Endometrial microvascular endothelial cells (primary cell): ENCODE results near the gene CTXN1. TPM values are rescaled to one million over a fixed set of nuclear protein-coding genes. Genes with fewer than 3 reads are reported as not detected.
"Not testable (repeated sequence)": the region's sequence is repeated elsewhere in the genome, so short reads cannot be mapped to it uniquely, and the experiment has no call there.

ENCODE experiments used
- in situ Hi-C: cut with HindIII; loops from 2 replicates; pipeline ENCODE4 v1.10.0; 2017; ENCODE audit warnings: low sequenced_read_pairs, low pct_unique_long_range_greater_than_20kb; ENCODE audit errors: inconsistent ontology term
- total RNA-seq: library from RNA; depleted of rRNA; stranded (reverse); fragments of >200 nt; gene quantifications from one replicate; pipeline ENCODE4 v1.2.3, GENCODE V29; 2015; ENCODE audit errors: inconsistent ontology term

CTXN1 gene
- total RNA-seq, 1 donor from 2014 or later: 2.2 TPM

DNA sequence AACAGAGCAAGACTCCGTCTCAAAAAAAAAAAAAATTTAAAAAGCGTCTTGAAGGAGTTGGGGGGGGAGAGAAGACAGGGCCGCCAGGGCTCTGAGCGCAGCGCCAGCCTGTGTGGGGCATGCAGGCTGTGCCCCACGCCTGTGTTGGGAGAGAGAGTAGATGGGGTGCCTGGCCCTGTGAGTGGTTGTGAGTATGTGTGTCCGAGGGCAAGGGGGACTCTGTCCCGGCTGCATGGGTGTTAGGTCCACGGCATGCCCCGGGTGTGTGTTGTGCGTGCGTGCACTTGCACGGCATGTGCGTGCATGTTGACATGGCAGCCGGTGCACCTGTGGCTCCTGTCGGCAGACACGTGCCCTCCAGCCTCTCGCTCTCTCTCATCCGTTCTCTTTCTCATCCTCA lies 18.8 kb downstream of the CTXN1 start:
- in situ Hi-C loops: no loop called here

DNA sequence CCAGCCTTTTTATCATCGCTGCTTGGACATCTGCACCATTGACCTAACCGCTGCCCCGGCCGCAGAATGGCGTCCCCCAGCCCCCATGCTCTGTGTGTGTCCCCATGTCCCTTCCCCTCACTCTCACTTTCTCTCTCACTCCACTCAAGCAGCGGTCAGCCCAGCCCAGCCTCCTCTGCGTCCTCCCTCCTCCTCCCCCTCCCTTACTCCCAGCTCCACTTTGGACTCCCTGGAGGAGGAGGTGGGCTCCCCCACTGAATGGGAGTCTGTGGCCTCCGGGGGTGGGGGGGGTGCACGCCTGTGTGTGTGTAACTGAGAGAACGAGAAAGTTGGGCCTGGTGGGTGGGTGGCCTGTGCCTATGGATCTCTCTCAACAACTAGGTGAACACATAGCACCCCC lies 20.1 kb downstream of the CTXN1 start:
- in situ Hi-C loops: no loop called here

DNA sequence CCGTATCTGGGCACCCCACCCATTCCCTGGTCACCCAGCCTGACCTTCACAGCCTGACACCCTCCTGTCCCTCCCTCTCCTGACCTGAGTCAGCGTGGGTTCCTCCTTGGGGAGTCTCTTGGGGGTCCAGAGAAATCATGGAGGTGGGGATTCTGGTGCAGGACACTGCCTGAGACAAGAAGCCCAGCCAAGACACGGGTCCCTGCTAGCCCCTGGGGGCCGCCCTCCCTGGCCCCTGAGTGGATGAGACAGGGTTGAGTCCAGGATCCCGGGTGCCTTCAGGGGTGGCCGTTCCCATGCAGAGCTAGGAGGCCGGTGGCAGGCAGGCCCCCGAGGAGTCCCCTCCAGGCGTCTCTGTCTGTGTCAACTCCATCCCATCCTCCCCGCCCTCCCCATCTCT lies 20.7 kb downstream of the CTXN1 start:
- in situ Hi-C loops: no loop called here

DNA sequence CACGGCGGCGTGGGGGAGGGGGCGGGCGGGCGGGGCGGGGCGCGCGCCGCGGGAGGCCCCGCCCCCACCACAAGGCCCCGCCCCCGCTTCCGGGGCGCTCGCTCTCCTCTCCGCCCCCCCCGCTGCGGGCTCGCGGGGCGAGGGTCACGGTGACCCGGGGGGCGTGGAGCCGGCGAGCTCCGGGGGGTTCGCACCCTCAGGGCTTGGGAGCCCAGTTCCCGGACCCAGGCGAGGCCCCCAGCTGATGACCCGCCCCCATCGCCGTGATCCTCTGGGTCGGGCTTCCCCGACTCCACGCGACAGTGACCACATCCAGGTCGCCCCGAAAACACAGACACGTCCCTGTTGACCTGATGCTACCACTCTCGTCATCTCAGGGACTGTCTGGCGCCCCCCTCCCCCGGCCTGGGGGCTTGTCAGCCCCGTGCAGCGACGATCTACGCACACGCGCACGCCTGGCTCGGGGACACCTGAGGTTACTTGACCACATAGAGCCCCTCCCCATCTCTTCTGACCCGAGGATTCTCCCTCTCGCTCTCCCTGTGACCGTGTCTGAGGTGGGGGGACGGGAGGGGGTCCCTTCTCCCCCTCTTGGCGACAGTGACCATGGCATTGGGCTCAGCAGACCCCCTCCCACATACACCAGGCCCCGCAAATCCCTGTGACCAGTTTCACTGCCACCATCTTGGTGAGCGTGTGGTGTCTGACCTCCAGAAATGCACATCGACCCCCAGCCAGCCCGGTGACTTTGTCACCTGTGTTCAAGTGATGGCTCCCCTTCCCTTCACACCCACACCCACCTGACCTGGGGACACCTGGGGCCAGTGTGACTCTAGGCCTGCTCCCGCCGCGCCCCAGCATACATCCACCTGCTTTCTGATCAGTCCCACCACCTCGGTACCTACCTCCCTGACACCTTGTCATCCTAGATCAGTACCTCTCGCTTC lies 21.6 kb downstream of the CTXN1 start:
- in situ Hi-C loops: no loop called here

DNA sequence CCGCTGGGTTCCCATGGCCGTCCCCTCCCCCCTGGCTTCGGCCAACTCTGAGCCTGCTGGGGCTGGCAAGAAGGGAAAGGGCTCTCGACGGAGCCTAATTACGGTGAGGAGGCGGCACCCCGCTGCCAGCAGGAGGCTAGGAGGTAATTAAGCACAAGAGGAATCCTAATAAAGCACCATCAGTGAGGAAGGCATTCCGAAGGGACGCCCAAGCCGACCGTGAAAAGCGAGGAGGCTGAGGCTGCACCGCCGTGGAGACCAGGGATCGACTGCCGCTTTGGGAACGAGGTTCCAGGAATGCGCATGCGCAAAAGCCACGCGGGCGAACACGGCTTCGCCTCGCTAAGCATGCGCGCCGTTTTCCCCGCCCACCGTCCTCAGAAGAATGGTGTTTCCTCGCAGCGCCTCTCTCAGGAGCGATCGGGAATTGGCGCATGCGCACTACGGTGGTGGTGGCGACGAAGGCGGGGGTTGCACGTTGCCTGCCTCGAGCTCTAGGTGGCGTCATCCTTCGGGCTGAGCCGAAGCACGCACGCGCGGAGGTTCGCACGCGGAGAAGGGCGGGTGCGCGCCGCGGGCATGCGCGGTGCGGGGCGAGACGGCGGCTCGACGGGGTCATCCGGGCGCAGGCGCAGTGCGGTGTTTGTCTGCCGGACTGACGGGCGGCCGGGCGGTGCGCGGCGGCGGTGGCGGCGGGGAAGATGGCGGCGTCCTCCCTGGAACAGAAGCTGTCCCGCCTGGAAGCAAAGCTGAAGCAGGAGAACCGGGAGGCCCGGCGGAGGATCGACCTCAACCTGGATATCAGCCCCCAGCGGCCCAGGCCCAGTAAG lies 22.5 kb downstream of the CTXN1 start, which contains the start of gene MAP2K7:
Gene MAP2K7 (plus strand): TSS at position 634 of the 830 bp plus-strand sequence. CDS start 68 bp downstream, at position 702.
- in situ Hi-C loops: no loop called here

DNA sequence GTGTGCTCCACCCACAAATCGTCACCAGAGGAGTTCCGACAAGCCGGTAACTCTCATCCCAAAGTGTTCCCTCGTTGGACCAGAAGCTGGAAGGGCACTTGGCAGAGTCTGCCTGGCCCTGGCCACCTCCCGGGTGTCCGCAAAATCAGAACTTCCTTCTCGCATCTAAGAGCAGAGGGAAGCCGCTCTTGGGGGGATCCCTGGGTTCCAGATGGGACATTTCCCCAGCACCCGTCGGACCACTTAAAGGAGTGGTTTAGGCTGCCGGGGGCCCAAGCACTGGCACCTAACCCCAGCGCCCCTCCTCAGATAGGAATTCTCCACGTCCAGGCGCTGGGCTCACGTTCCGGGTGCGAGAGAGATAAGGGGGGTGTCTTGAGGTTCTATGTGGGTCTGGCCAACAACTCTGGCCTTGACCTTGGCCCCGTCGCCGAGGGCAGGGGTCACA lies 23.1 kb downstream of the CTXN1 start:
- in situ Hi-C loops: no loop called here

DNA sequence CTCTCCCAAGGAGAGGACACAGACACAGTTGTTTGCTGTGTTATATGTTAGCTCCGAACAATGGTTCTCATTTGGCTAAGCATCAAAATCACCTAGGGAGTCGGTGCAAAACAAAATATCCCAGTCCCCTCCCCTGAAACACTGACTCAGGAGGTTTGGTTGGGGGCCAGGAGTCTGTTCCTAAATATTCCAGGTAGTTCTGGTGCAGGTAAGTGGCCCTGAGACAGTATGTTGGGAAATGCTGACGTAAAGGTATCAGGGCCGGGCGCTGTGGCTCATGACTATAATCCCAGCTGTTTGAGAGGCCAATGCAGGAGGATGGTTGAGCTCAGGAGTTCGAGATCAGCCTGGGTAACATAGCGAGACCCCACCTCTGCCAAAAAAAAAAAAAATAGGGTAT lies 24.6 kb downstream of the CTXN1 start:
- in situ Hi-C loops: no loop called here

DNA sequence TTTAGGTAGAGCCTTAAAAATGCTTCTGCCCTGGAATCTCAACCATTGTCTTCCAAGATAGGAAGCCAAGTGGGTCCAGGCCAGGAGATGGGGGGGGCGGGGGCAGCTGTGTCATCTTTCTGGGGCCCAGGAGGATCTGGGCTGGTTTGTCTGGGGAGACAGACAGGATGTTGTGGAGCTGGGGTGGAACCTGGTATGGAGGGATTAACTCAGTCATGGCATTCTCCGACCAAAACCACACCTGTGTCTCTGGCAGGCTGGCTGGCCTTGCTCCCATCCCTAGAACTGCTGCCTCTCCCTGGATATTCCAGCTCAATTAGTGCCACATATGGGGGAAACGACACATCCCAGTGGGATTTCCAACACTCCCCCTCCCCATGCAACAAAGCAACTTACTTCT lies 25.0 kb downstream of the CTXN1 start:
- in situ Hi-C loops: no loop called here

DNA sequence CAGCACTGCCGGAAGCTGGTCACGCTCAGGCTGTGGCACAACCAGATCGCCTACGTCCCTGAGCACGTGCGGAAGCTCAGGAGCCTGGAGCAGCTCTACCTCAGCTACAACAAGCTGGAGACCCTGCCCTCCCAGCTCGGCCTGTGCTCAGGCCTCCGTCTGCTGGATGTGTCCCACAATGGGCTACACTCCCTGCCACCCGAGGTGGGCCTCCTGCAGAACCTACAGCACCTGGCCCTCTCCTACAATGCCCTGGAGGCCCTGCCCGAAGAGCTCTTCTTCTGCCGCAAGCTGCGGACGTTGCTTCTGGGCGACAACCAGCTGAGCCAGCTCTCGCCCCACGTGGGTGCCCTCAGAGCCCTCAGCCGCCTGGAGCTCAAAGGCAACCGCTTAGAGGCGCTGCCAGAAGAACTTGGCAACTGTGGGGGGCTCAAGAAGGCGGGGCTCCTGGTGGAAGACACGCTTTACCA lies 25.5 kb downstream of the CTXN1 start:
- in situ Hi-C loops: no loop called here

DNA sequence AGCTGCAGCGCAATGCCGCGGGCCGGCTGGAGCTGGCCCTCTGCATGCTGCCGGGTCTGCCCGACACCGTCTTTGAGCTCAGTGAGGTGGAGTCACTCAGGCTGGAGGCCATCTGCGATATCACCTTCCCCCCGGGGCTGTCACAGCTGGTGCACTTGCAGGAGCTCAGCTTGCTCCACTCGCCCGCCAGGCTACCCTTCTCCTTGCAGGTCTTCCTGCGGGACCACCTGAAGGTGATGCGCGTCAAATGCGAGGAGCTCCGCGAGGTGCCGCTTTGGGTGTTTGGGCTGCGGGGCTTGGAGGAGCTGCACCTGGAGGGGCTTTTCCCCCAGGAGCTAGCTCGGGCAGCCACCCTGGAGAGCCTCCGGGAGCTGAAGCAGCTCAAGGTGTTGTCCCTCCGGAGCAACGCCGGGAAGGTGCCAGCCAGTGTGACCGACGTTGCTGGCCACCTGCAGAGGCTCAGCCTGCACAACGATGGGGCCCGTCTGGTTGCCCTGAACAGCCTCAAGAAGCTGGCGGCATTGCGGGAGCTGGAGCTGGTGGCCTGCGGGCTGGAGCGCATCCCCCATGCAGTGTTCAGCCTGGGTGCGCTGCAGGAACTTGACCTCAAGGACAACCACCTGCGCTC lies 26.1 kb downstream of the CTXN1 start:
- in situ Hi-C loops: no loop called here

DNA sequence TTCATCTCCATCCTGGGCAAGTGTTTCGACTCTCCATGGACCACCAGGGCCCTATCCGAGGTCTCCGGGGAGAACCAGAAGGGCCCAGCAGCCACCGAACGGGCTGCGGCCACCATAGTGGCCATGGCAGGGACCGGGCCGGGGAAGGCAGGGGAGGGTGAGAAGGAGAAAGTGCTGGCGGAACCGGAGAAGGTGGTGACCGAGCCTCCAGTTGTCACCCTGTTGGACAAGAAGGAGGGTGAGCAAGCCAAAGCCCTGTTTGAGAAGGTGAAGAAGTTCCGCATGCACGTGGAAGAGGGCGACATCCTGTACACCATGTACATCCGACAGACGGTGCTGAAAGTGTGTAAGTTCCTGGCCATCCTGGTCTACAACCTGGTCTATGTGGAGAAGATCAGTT lies 27.0 kb downstream of the CTXN1 start:
- in situ Hi-C loops: no loop called here

DNA sequence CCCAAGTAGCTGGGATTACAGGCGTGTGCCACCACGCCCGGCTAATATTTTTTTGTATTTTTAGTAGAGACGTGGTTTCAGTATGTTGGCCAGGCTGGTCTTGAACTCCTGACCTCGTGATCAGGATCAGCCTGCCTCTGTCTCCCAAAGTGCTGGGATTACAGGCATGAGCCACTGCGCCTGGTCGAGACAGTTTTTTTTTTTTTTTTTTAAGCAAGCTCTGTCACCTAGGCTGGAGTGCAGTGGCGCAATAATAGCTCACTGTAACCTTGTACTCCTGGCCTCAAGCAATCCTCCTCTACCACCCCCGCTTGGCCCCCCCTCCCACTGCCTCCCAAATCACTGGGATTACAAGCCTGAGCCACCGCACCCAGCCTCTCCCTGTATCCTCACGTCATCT lies 28.6 kb downstream of the CTXN1 start:
- in situ Hi-C loops: no loop called here

DNA sequence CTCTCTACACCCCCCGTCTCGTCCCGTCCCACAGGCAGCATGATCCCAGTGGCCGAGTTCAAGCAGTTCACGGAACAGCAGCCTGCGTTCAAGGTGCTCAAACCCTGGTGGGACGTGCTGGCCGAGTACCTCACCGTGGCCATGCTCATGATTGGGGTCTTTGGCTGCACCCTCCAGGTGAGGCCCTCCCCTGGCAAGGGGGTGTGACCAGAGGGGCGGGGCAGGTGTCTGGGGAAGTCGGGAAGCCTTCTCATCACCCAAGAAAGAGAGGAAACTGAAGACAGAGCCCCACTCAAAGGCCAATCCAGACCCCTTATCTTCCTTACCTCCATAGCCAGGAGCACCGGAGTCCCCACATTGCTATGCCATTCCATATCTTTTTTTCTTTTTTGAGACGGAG lies 30.4 kb downstream of the CTXN1 start:
- in situ Hi-C loops: no loop called here

DNA sequence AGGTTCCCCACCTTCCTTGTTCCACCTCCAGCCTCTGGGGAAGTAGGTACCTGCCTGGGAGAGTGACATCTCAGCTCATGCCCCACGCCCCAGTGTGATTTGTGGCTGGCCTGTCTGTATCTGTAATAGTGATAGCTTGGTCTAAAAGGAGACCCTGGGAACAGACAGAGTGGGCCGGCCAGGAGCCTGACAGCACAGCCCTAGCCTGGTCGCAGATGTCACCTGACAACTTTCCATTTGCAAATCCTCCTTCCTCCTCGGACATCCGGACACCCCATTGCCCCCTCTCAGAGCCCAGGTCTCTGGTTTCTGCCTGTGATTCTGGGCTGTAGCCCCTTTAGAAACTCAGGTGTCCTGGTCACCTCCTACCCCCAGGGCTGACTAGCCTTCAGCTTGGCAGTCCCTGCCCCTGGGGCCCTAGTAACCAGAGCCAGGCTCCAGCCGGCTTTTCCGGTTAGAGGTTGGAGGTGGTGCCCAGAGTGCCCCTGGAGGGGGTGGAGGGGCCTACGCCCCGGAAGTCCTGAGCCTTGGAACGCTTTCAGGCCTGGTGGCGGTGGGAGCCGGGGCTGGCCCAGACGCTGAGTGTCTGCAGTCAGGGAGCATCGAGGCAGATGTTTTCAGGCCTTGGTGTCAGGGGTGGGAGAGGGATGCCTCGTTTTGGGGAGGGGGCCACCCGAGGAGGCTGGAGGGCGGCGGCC lies 31.2 kb downstream of the CTXN1 start:
- in situ Hi-C loops: no loop called here

DNA sequence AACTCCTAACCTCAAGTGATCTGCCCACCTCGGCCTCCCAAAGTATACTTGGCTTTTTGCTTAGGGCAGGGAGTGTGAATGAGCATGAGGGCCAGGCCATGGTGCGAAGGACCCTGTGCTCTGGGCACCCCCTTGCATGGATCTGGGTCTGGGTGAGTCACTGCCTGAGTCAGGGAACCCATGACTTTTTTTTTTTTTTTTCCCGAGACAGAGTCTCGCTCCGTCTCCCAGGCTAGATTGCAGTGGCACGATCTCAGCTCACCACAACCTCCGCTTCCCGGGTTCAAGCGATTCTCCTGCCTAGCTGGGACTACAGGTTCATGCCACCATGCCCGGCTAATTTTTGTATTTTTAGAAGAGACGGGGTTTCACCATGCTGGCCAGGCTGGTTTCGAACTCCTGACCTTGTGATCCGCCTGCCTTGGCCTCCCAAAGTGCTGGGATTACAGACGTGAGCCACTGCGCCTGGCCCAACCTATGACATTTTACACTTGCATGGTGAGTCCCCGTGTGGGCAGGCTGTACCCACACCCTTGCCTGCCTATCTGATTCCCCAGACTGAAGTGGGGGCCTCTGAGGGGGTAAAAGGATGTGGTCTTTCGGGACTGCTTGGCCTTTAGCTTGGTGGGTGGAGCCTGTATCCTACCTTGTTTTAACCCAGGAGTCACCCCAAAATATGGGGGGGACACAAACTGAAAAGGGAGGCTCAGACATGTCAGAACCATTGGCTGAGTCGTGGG lies 32.4 kb downstream of the CTXN1 start:
- in situ Hi-C loops: not testable (repeated sequence)

DNA sequence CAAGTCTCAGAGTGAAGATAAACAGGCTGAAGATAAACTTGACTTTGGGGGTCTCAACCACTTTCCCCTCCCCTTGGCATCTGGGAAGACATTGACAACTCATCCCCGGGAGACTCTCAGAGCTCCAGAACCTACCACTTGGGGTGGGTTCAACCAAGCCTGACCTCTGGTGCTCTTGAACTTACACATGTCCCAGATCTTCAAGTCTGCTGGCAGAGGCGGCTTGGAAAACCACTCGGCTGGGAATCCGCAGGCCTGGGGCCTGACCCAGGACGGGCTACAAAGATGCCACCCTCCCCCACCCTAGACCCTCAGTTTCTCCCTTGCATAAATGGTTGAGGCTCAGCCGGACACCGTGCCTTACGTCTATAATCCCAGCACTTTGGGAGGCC lies 37.1 kb downstream of the CTXN1 start:
- in situ Hi-C loops: no loop called here

DNA sequence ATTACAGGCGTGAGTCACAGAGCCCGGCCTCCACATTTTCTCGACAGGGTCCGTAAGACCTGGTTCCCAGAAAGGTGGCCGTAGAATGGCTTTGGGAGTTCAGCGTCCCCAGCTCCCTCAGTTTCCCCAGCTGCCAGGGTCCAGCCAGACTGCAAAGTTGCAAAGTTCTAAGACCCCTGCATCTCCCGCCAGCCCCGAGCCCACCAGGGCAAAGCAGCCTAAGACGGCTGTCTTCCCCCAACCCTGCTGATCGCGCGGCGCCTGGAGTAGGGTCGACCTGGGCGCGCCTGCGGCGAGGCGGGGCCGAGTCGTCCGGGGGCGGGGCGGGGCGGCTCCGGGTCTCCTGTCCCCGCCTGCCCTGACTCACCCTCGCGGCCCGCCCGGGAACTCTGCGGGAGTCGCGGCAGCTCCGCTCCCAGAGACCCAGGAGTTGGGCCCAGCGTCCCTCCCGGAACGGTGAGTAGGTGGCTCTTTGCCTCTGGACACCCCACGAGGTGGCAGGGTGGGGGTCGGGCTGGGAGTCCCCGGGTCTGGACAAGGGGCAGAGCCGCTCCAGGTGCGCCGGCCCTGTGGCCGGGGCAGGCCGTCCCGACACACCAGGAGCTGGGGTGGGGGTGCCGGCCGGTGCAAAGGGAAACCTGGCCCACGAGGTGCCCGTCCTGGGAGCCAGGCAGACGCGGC lies 37.6 kb downstream of the CTXN1 start, which contains the start of gene LRRC8E:
Gene LRRC8E (plus strand): TSS at position 366 of the 681 bp plus-strand sequence. CDS start 7,094 bp downstream, outside the sequence.
- in situ Hi-C loops: no loop called here
